Inflammatory macrophage treated with lipopolysaccharide for 1 hour (primary cell): ENCODE data around the gene CPT2.

Experiments used
- DNase-seq, 2 donors: peaks; one replicate each; pipeline ENCODE4 v3.0.0-alpha.2; 2020 to 2022

CPT2 gene

GRCh38 chr1:53220171-53220961, 23.7 kb downstream of the CPT2 start, which contains the start of gene CZIB:
Gene CZIB (minus strand): TSS chr1:53220634. CDS start chr1:53220575, 59 bp downstream.
- DNase-seq, result peak; percentile 87 to 93

- no peak for DNase-seq
Observed at GRCh38 chr1:53220962-53221286, 24.3 kb downstream of the CPT2 start.

GRCh38 chr1:53237638-53238037, 41.0 kb downstream of the CPT2 start:
- DNase-seq, result no peak

- DNase-seq, result peak; percentile 94 to 97
Observed at GRCh38 chr1:53238197-53239155, 41.9 kb downstream of the CPT2 start, which contains the start of gene MAGOH. Gene MAGOH (minus strand): TSS chr1:53238518. CDS start chr1:53238448, 70 bp downstream.

- DNase-seq, result no peak
Observed at GRCh38 chr1:53241828-53242227, 45.2 kb downstream of the CPT2 start.

- no peak for DNase-seq
Observed at GRCh38 chr1:53242381-53242780, 45.8 kb downstream of the CPT2 start.

GRCh38 chr1:53244141-53244540, 47.5 kb downstream of the CPT2 start:
- DNase-seq, result no peak

- DNase-seq, result no peak
Observed at GRCh38 chr1:53246261-53247134, 49.9 kb downstream of the CPT2 start.

GRCh38 chr1:53249706-53250105, 53.1 kb downstream of the CPT2 start:
- no peak for DNase-seq

- DNase-seq, result no peak
Observed at GRCh38 chr1:53250325-53250724, 53.7 kb downstream of the CPT2 start.

- DNase-seq, result no peak
Observed at GRCh38 chr1:53254011-53254640, 57.5 kb downstream of the CPT2 start.

- DNase-seq, result no peak
Observed at GRCh38 chr1:53255031-53255430, 58.4 kb downstream of the CPT2 start.

- DNase-seq, result no peak
Observed at GRCh38 chr1:53256511-53257453, 60.2 kb downstream of the CPT2 start.

- no peak for DNase-seq
Observed at GRCh38 chr1:53257454-53258081, 60.9 kb downstream of the CPT2 start.

GRCh38 chr1:53258216-53258615, 61.6 kb downstream of the CPT2 start:
- no peak for DNase-seq

GRCh38 chr1:53259932-53260331, 63.3 kb downstream of the CPT2 start:
- no peak for DNase-seq

GRCh38 chr1:53260631-53261247, 64.1 kb downstream of the CPT2 start:
- no peak for DNase-seq

- no peak for DNase-seq
Observed at GRCh38 chr1:53262000-53262399, 65.4 kb downstream of the CPT2 start.
